ENCODE measurements around the gene NRL. TPM values are rescaled to one million over a fixed set of nuclear protein-coding genes. Genes with fewer than 3 reads are reported as not detected.

NRL gene
- total RNA-seq, 1 experiment from 2014 or later: 1.3 TPM

DNA sequence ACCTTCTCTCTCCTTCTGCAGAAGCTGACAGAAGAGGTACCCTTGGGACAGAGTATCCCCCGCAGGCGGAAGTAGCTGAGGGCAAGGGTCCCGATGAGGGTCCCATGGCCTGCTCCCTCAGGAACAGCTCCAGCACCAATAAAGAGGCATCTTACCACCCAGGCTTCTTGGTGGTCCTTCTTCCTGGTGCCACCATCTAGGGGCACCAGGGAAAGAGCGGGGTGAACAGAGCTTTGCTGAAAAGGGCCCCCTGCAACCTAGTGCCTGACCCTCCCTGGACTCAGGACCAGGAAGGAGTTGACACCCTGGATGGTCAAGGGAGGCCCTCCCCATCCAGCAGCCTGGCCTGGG lies 45.7 kb upstream of the NRL start:
- no peaks in the 10 kb centered on the region for H3K9me3 Mint-ChIP-seq
- peaks cover 40% of the 10 kb centered on the region for H3K36me3 Mint-ChIP-seq
- POLR2A ChIA-PET: interaction anchor here (0.6 to 2.3 kb wide), 11 partner anchors 10 to 875 kb away, joined by 3 to 13 read pairs (median 5); partner anchors contain the start of genes DCAF11, EMC9, IPO4 and NRL
- no peak for TF ChIP-seq IRF2 (CRISPR knock-in tag; IDR thresholded peaks at IDR 0.05; ENCODE audit: borderline replicate concordance, low read depth)
- peaks cover 13% of the 10 kb centered on the region for H3K4me1 Mint-ChIP-seq
- ATAC-seq: no peak
- H3K4me3 Mint-ChIP-seq: no peak overlapping the region
- no peak for DNase-seq (ENCODE audit: low spot score)
- H3K27me3 Mint-ChIP-seq (ENCODE audit: low read depth): no peaks in the 10 kb centered on the region
- CTCF ChIA-PET: interaction anchor here (0.9 to 2.7 kb wide), 35 partner anchors 9 to 271 kb away, joined by 3 to 55 read pairs (median 7); partner anchors contain the start of genes CHMP4A, CIDEB, DCAF11 and DHRS1
- no peak overlapping the region for H3K27ac Mint-ChIP-seq

- H3K4me3 Mint-ChIP-seq: no peak overlapping the region
- no peak for TF ChIP-seq MXD4 (CRISPR knock-in tag; IDR thresholded peaks at IDR 0.05; ENCODE audit: borderline replicate concordance)
- TF ChIP-seq ZNF281 (CRISPR knock-in tag; IDR thresholded peaks at IDR 0.05): no peak
- TF ChIP-seq, protein P1, sequence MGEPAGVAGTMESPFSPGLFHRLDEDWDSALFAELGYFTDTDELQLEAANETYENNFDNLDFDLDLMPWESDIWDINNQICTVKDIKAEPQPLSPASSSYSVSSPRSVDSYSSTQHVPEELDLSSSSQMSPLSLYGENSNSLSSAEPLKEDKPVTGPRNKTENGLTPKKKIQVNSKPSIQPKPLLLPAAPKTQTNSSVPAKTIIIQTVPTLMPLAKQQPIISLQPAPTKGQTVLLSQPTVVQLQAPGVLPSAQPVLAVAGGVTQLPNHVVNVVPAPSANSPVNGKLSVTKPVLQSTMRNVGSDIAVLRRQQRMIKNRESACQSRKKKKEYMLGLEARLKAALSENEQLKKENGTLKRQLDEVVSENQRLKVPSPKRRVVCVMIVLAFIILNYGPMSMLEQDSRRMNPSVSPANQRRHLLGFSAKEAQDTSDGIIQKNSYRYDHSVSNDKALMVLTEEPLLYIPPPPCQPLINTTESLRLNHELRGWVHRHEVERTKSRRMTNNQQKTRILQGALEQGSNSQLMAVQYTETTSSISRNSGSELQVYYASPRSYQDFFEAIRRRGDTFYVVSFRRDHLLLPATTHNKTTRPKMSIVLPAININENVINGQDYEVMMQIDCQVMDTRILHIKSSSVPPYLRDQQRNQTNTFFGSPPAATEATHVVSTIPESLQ (CRISPR knock-in tag; IDR thresholded peaks at IDR 0.05): no peak
- no peak for TF ChIP-seq ZNF138 (CRISPR knock-in tag; conservative IDR thresholded peaks at IDR 0.05)
- no peak for TF ChIP-seq ZMAT4 (CRISPR knock-in tag; IDR thresholded peaks at IDR 0.05)
- no peak for TF ChIP-seq ZNF396 (CRISPR knock-in tag; IDR thresholded peaks at IDR 0.05; ENCODE audit: borderline replicate concordance)
- TF ChIP-seq, protein P2, sequence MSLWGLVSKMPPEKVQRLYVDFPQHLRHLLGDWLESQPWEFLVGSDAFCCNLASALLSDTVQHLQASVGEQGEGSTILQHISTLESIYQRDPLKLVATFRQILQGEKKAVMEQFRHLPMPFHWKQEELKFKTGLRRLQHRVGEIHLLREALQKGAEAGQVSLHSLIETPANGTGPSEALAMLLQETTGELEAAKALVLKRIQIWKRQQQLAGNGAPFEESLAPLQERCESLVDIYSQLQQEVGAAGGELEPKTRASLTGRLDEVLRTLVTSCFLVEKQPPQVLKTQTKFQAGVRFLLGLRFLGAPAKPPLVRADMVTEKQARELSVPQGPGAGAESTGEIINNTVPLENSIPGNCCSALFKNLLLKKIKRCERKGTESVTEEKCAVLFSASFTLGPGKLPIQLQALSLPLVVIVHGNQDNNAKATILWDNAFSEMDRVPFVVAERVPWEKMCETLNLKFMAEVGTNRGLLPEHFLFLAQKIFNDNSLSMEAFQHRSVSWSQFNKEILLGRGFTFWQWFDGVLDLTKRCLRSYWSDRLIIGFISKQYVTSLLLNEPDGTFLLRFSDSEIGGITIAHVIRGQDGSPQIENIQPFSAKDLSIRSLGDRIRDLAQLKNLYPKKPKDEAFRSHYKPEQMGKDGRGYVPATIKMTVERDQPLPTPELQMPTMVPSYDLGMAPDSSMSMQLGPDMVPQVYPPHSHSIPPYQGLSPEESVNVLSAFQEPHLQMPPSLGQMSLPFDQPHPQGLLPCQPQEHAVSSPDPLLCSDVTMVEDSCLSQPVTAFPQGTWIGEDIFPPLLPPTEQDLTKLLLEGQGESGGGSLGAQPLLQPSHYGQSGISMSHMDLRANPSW (CRISPR knock-in tag; conservative IDR thresholded peaks at IDR 0.05; ENCODE audit: low read depth): no peak
- no peak for TF ChIP-seq NR2C2 (CRISPR knock-in tag; IDR thresholded peaks at IDR 0.05)
These were observed 45.2 kb upstream of the NRL start for GRCh38 chr14:24159777-24160498.

DNA sequence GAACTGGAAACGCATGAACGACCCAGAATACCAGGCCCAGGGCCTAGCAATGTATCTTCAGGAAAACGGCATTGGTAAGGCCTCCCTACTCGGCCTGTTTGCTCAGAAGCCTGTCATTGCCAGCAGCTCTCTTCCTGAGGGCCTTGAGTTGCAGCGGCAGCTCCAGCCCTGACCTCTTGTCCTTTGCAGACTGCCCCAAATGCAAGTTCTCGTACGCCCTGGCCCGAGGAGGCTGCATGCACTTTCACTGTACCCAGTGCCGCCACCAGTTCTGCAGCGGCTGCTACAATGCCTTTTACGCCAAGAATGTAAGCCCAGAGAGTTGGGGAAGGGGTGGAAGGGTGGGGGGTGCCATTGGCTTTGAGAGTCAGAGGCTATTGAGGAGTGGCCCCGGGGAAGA lies 42.6 kb upstream of the NRL start:
- ChIA-PET POLR2A (no interaction called here), CTCF (no interaction called here)
- Mint-ChIP-seq H3K36me3 (peaks cover 49% of the 10 kb centered on the region), H3K27ac (no peak overlapping the region), H3K9me3 (no peaks in the 10 kb centered on the region), H3K4me3 (no peak overlapping the region), H3K4me1 (peaks cover 13% of the 10 kb centered on the region), H3K27me3 (ENCODE audit: low read depth) (no peaks in the 10 kb centered on the region)
- ATAC-seq (no peak), DNase-seq (ENCODE audit: low spot score) (no peak)
- TF ChIP-seq TP53 (CRISPR knock-in tag; IDR thresholded peaks at IDR 0.05) (no peak), FOXP1 (CRISPR knock-in tag; IDR thresholded peaks at IDR 0.05; ENCODE audit: borderline replicate concordance) (no peak), ELF4 (CRISPR knock-in tag; IDR thresholded peaks at IDR 0.05; ENCODE audit: low read depth) (no peak), OVOL2 (CRISPR knock-in tag; IDR thresholded peaks at IDR 0.05; ENCODE audit: borderline replicate concordance) (no peak)
- TF ChIP-seq, protein P3, sequence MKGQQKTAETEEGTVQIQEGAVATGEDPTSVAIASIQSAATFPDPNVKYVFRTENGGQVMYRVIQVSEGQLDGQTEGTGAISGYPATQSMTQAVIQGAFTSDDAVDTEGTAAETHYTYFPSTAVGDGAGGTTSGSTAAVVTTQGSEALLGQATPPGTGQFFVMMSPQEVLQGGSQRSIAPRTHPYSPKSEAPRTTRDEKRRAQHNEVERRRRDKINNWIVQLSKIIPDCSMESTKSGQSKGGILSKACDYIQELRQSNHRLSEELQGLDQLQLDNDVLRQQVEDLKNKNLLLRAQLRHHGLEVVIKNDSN (CRISPR knock-in tag; IDR thresholded peaks at IDR 0.05): no peak

More at GRCh38 chr14:24159777-24160498, 45.2 kb upstream of the NRL start:
- H3K4me1 Mint-ChIP-seq: peaks cover 13% of the 10 kb centered on the region
- no peak for DNase-seq (ENCODE audit: low spot score)
- ChIA-PET POLR2A (interaction anchor here (1.5 to 2.3 kb wide), 5 partner anchors 9 to 64 kb away, joined by 4 to 13 read pairs (median 7); partner anchors contain the start of genes DCAF11, IPO4, NRL and PSME2), CTCF (interaction anchor here (0.7 to 2.7 kb wide), 20 partner anchors 9 to 272 kb away, joined by 3 to 42 read pairs (median 14); partner anchors contain the start of genes CHMP4A, DCAF11, DHRS1 and IPO4)
- H3K27me3 Mint-ChIP-seq (ENCODE audit: low read depth): no peaks in the 10 kb centered on the region
- no peaks in the 10 kb centered on the region for H3K9me3 Mint-ChIP-seq
- ATAC-seq: no peak
- peaks cover 44% of the 10 kb centered on the region for H3K36me3 Mint-ChIP-seq
- H3K27ac Mint-ChIP-seq: no peak overlapping the region
